Esophagus muscularis mucosa (tissue), 2 donors: ENCODE data around the gene EPHB2.

ENCODE experiments used
- POLR2A ChIP-seq: fragments of 450-650 bp; IDR thresholded peaks from one replicate; pipeline ENCODE4 v1.6.1; 2017; ENCODE audit warnings: antibody characterized with exemption, moderate library complexity, mild to moderate bottlenecking, low read depth
- POLR2AphosphoS5 ChIP-seq, 2 donors: sonication (generic); formaldehyde crosslinking; IDR thresholded peaks; one replicate each; pipeline ENCODE4 v1.6.1; 2017; ENCODE audit warnings: antibody characterized with exemption in 2 of 2

GRCh38 chr1:22847709-22848108 lies 137.1 kb downstream of the EPHB2 start:
- TF ChIP-seq POLR2A (no peak), POLR2AphosphoS5 (IDR thresholded peaks at IDR 0.05) (no peak)
